ENCODE measurements around the gene GLMP.

The GLMP gene

GRCh38 chr1:156247460-156248322 is 47.8 kb downstream of the GLMP start, which contains the start of gene PAQR6:
Gene PAQR6, minus strand, starts transcription at chr1:156248056. Its CDS starts 1,325 bp downstream, at chr1:156246731.
- DNase-seq: no peak

- no peak for DNase-seq
These were observed 48.6 kb downstream of the GLMP start for GRCh38 chr1:156246781-156247459.

- DNase-seq: no peak
These were observed 49.2 kb downstream of the GLMP start for GRCh38 chr1:156246241-156246780.

GRCh38 chr1:156245451-156246232 is 49.8 kb downstream of the GLMP start:
- DNase-seq: peak; percentile 36

DNA sequence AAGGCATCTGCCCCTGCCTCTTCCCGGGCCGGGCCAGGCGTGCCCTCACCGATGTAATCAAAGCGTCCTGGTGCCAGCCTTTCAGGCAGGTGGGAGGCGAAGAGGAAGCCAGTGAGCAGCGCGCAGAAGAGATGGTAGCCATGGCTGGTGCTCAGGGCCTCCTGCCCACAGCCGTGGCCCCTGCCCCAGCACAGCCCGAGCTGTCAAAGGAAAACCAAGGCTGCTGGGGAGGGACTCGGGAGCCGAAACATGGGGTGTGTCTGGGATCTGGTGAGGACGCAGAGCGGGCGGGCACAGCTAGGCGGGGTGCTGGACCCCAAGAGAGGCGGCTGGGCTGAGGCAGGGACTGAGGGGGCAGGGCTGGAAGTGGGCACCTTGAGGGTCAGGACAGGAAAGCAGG is 50.8 kb downstream of the GLMP start:
- DNase-seq: no peak

DNA sequence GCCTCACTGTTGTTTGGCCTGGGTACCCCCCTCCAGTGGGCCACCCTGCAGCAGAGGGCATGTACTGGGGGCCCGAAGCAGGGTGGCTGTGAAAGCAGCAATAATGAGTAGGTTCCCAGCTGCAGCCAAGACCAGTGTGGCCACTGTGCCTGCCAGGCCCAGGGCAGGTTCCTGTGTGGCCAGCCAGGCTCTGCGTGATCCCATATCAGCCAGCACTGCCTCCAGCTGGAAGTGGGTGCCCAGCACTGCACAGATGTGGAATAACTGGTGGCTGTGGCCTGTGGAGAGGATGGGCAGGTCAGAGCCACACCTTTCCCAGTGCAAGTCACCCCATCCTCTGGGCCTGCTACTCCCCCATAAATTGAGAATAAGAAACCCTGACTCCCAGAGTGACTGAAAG is 51.4 kb downstream of the GLMP start:
- DNase-seq: no peak

DNA sequence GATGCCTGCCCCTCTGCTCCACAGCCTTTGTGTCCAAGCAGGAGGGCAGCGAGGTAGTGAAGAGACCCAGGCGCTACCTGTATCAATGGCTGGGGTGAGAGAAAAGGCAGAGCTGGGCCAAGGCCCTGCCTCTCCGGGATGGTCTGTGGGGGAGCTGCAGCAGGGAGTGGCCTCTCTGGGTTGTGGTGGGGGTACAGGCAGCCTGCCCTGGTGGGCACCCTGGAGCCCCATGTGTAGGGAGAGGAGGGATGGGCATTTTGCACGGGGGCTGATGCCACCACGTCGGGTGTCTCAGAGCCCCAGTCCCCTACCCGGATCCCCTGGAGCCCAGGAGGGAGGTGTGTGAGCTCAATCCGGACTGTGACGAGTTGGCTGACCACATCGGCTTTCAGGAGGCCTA is 52.7 kb downstream of the GLMP start:
- DNase-seq: no peak

All from CD4-positive, alpha-beta T cell treated with Interleukin-15 for 1 hour (primary cell).